Hematopoietic multipotent progenitor cell treated with erythropoietin and hydrocortisone succinate and interleukin-3 and kit ligand, for 8 days (in vitro differentiated cells): ENCODE results near the gene OXNAD1.
A peak's percentile ranks its signal among the peaks of the same experiment; 100 is the strongest.

Experiments
- DNase-seq: peaks from one replicate; pipeline ENCODE4 v3.0.0-alpha.2; 2015

The OXNAD1 gene, protein sequence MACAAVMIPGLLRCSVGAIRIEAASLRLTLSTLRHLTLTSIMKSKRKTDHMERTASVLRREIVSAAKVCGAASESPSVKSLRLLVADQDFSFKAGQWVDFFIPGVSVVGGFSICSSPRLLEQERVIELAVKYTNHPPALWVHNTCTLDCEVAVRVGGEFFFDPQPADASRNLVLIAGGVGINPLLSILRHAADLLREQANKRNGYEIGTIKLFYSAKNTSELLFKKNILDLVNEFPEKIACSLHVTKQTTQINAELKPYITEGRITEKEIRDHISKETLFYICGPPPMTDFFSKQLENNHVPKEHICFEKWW

DNA sequence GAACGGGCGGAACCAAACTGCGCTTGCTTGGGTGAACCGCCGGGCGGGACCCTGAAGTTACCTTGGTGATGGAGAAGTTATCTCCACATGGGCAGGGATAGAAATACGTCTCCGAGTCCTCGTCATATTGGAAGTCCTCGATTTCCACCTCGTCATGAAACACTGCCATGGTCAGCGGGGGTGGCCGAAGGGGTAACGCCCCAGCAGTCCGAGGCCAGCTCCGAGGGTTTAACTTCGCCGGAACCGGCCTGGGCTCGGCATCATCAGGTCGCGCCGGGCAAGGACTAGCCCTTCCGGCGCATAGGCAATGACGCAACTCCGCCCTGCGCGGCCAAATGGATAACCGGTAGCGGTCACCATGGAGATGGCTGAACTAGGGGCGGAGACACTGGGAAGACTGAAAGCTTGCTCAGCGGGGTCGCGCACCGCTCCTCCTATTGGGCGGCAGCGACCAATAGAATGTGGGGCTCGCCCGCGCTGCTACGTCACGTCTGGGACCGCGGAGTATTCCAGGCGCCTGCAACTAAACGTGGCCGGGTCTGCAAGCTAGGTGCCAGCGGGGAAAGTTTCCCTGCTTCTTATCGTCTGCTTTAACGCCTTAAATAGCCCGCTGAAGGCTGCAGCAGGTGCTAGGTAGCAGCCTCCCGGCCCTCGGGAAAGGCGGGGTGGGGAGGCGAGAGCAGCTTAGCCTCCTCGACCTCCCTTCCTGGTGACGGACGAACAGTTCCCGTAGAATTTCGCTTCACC, at the start of gene OXNAD1, which contains the start of gene DPH3:
TSS of gene OXNAD1 (plus strand) at position 505 of the 747 bp plus-strand sequence. CDS start 5,741 bp downstream, outside the sequence.
TSS of gene DPH3 (minus strand) at position 236 of the 747 bp plus-strand sequence. CDS start at position 169, 67 bp downstream.
- peak; percentile 100 for DNase-seq

DNA sequence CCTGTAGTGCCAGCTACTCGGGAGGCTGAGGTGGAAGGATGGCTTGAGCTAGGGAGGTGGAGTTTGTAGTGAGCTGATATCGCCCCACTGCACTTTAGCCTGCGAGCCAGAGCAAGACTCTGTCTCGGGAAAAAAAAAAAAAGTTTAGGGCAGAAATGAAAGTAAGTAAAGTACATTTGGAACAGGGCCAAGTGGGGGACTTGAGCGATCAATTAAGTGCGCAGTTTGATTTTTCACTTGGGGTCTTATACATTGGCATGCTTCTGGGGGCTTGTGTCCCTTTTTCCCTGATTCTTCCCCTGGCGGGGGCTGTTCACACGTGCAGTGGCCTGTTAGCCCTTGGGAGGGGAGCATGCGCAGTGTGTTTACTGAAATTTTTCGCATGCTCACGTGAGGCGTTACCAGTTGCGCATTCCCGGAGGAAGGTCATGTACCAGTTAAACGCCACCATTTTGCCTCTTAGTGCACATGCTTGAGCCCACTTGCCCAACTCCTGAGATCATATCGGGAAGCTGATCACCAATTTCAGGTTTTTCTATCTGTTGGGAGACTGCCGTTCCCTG, 48.6 kb upstream of the OXNAD1 start:
- no peak for DNase-seq

DNA sequence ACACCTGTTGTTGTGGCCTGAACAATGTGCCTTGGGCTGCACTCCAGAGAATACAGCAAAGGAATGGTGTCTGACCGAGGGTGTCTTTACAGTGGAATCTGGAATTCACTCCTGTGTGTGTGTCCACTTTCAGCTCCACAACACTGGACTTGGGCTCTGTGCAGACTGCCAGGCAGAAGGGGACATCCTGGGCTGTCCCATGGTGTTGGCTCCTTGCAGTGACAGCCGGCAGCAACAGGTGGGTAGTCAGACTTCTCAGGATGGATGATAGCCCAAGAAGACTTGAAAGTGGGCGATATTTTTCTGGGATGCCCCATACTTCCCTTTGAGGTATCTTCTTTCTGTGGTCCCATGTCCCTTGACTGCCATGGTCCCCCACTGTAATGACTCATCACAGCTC, 45.2 kb upstream of the OXNAD1 start:
- no peak for DNase-seq

DNA sequence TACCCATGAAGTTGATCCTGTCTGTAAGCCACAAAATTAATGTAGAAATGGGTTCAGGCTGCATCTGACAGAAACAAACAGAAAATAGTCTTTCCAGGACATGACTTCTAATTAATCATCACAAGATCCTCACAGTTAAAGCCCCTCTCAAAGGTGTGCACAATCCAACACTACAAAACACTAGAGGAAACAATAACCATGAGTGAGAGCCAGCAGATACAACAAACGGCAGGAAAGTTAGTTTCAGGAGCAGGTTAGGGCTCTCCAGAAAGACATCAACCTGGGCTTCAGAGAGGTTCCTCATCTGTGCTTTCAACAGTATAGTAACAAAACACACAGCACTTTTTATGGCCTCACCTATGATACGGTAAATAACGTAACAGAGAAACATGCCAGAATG, 43.0 kb upstream of the OXNAD1 start:
- DNase-seq: no peak

DNA sequence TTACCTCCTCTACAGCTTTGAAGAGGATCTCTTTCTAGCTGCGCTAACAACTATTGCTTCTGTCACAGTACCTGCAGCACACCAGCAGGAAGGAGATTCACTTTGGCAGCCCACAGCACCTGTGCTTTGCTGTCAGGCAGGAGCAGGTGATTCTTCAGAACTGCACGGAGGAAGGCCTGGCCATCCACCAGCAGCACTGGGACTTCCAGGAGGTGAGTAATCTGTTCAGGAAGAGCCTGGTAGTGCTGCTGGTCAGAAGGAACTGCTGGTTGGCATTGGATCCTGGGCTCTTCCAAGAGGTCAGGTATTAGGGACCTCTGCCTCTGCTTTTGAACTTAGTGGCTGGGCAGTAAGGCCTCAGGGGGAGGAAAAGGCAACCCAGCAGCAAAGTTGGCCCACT, 42.5 kb upstream of the OXNAD1 start:
- DNase-seq: no peak

DNA sequence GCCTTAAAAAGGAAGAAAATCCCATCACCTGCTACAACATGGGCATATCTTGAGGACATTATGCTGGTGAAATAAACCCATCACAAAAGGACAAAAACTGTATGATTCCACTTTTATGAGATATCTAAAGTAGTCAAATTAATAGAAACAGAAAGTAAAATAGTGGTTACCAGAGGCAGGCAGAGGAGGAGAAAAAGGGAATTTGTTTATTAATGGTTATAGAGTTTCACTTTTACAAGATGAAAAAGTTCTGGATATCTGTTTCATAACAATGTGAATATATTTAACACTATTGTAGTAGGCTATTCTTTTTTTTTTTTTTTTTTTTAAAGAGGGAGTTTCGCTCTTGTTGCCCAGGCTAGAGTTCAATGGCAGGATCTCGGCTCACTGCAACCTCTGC, 40.7 kb upstream of the OXNAD1 start:
- no peak for DNase-seq

DNA sequence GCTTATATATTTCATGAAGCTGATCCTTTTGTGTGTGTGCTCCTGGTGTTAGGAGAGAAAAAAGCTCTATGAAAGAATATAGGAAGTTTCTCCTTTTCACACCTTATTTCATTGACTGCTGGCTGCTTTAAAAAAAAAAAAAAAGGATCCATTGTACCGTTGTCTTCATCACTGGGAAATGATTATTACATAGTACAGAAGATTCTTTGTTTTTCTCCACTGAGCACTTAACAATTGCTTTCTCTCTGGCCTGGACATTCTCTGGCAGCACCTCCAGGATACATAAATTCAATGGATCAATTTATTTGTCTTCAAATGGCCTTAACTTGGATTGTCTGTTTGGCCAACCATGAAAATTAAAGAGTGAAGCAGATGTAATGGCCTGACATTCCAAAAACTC, 37.4 kb upstream of the OXNAD1 start:
- DNase-seq: no peak

DNA sequence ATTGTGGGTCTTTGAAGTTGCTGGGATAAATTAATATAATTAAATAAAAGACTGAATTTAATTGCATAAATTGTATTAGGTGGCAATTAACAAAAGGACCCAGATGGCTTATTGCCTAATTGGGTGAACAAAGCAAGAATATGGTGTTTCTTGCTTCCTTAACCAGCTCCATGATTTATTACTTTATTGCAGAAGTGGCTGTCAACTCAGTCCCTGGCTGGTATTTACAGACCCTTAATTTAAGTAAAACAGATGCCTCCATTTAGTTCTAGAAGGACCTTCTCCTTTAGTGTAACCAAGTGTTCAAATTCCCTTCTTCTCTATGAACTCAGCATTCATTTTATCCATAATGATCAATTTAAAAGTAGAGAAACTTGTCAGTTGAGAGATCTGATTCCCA, 35.3 kb upstream of the OXNAD1 start:
- DNase-seq: no peak

DNA sequence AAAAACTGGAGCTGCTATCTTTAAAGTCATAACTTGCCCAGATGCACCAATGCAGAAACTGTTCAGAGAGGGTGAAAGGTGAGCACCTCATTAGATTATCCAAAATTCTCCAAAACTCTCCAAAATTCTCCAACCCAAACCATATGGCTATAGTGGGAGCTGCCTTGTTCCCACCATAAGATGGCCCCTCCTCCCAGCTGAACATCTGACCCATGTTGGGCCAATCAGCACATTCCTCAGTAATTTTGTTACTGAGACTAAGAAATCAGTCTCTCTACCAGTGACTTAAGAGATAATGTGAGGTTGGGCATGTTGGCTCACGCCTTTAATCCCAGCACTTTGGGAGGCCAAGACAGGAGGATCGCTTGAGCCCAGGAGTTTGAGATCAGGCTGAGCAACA, 33.0 kb upstream of the OXNAD1 start:
- DNase-seq: no peak

DNA sequence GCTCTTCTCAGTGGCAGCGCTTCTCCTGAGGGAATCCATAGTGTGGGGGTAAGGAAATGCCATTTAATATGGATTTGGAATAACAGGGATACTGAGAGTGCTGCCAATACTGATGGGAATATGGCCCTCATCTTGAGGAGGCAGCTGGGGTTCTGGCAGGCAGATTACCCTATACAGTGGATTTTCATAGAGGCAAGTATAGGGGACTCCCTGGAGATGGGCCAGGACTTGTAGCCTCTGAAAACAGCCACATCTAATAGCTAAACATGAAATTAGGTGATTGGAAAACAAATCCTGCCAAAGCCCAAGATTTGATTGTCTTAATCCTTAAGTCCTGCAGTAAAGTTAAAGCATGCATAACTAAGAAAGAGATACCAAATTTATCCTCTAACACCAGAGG, 31.2 kb upstream of the OXNAD1 start:
- DNase-seq: no peak

DNA sequence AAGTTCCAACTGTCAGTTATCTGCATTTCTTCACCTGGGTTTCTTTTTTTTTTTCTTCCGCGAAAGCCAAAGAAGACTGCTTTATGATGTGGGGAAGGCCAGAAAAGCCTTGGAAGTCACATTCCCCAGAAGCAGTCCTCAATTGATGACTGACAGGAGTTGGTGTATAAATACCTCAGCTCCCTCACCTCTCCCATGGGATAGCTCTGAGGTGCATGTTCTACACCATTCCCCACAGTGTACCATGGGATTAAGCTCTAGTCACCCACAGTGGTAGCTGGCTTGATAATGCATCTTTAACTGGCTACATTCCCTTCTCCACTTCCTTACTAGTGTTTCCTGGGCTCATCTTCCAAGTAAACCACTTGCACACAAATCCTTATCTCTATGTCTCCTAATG, 30.7 kb upstream of the OXNAD1 start:
- no peak for DNase-seq

DNA sequence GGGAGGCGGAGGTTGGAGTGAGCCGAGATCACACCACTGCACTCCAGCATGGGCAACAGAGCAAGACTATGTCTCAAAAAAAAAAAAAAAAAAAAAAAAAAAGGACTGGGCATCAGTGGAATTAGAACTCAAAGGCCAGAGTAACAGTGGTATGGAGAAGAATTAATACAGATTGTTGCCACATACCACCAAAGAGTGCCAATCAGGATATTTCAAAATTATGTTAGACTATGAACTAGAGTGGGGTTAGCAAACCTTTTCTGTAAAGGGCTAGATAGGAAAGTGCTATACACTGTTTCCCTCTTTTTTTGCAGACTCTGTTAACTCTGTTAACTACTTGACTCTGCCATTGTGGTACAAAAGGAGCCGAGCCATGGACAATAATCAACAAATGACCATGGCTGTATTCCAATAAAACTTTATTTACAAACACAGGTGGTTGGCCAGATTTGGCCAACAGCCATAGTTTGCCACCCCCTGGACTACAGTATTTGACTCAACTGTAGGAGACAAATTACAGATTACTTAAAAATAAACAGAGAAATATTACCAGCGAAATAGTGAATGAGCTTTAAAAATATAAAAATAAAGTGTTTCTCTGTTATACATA, 28.9 kb upstream of the OXNAD1 start:
- DNase-seq: no peak

DNA sequence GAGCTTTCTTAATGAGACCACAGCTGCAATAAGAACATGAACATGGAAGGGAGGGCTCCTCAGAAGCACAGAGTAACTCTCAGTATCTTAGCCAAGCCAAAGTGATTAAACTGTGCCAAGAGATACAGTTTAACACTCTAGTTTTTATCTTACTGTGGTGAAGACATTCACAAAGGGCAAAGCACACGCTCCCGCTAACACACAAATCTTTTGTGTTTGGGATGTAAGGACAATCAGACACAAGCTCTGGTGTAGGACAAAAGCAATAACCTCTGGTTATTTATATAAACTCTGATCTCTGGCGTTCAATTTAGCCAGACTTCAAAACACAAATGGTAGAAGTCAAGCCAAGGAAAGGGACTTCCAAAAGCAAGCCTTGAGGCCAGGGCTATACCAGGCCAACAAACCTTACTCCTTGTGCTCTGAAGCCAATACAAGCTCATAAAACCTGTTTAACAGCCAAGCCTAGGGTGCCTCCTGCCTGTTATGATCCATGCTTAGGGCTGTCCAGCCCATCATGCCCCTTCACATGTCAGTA, 28.1 kb upstream of the OXNAD1 start:
- DNase-seq: no peak

DNA sequence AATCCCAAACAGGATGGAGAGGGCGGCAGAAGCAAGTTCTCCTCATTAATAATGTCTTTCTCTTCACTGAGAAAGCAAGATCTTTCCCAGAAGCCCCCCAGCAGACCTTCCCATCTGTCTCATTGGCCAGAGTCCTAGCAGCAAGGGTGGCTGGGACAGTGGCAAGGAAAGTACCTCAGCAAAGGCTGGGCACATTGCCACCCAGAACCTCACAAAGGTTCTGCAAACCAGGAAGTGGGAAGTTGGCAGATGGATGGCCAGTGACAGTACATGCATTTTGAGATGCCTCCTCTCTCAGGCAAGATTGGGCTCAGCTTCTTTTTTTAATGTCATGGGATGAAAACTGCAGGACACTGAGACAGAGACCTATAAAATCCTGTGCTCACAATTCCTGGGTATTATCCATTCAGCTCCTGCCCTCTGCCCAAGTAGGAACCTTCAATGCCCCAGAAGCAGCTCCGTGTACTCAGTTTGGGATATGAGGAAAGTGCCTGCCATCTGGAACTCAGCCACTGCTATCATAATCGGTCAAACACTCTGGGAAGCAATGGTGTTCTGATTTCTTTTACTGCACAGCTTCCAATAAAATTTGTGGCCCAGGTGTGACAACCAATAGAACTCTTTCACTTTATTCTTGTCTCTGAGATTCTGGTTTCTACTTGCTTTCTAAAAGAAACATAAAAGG, 25.8 kb upstream of the OXNAD1 start:
- no peak for DNase-seq

DNA sequence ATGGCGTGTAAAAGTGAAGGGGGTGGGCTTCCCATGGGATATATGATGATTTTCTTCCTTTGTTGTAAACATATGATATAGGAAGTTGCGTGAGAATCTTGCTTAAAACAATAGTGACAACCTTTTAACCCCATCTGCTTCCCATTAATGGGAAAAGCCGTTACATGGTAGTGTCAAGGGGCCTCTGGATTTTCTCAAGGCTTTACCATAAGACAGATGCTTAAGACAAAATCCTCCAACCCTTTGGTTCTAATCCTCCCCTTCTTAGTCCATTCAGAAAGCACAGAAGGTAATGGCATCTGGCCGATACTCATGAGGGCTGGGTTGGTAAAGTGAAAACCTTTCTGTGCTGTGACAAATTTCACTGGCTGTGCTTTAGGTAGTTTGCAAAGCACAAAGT, 25.2 kb upstream of the OXNAD1 start:
- no peak for DNase-seq

DNA sequence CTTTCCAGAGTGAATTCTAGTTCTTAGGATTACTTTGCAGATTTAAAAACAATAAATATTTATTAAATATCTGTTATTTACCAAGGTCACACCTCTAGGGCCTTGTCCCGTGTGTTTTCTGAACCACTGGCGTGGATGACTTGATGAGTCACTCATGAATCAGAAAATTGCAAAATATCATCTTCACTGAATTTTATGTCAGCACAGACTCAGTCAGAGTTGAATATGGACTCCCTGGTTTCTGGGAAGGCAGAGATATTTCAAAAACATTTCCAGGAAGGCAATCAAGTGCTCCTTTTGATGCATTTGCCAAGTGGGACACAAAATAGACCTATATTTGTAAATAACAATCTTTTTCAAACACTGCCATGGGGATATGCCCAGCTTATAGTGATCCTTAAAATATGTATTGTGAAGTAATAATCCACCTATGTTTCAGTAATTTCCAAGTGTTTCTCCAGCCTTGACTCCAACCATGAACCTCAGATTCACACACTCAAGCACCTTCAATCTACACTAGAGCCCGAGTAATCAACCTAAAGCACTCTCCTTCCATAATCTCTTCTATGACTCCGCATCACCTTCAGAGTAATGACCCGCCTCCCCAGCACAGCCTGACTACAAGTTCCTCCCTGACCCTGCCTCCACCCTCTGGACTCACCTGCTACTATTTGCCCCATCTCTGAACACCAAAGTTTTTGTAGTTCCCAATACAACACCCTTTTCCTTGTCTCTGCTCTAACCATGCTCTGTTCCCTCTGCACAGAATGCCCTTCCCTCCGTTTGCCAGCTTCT, 24.6 kb upstream of the OXNAD1 start:
- DNase-seq: no peak

DNA sequence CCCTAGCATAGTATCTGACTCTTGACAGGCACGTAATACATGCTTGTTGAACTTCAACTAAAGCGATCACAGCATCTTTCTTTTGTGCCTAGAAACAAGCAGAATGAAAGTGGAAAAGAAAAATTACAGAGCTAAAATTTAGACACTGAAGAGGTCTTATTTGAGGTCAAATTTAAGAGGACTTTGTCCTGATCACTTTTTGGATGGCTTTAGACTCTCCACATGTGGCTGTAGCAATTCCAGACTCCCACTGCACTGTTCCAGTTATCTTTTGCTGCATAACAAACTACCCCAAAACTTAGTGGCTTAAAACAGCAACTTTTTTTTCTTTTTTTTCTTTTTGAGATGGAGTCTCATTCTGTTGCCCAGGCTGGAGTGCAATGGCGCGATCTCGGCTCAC, 23.8 kb upstream of the OXNAD1 start:
- DNase-seq: no peak

DNA sequence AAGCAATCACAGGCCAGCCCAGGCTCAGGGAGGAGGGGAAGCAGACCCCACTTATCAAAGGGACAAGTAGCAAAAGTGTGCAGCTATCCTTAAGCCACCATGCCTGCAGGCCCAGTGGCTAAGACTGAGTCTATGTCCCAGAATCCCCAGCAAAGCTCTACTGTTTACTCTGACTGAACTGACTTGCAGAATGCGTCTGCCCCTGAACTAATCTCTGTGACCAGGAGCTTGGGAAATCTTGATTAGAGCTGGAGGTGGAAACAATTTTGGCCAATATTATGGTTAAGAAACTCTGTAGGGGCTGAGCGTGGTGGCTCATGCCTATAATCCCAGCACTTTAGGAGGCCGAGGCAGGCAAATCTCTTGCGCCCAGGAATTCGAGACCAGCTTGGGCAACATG, 22.8 kb upstream of the OXNAD1 start:
- DNase-seq: no peak

DNA sequence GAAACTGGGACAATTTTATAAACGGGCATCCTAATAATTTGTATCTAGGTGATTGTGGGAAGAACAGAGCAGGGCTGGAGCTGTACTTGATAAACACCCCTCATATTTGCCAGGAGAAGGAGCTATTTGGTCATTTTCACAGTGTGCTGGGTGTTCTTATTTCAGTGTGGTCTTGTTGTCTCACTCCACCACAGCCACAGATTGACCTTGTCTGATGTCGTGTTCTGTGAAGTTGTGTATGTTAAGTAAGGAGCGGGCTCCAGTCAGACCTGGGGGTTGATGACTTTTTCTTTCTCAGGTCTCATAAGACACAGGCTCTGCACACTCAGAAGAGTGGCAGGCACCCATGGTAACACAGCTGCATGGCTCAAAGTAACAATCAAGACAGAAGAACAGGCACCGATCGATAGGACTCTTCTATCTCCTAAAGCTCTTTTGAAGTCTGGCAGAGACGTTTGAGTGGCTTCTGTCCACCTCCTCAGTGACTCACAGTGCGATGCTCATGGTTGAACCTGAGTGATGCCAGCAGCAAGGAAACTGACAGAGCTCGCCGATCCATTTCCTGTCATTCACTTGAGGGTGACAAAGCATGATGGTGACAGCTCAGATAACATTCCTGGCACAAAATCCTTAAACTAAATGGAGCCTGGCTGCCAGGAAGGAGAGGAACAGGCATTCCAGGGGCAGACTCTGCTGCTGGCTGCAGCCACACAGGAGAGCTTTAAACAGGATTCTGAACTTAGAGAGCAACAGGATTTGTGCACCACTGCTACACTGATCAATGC, 21.1 kb upstream of the OXNAD1 start:
- DNase-seq: no peak

DNA sequence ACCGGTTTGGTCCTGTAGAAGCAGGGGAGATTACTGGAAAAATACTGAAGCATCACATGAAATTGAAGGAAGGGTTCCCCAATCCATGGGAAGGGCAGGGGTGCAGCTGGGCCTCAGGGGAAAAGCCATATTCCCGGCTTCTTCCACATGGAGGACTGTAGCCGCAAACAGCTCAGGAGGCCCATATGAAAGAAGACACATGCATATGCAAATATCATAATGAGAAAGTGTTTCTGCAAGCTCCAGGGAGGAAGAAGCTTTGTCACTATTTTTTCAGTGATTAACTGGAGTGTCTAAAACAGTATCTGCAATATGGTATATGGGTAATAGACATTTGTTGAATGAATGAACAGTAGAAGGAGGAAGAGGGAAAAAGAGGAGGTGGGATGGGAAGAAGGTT, 19.4 kb upstream of the OXNAD1 start:
- DNase-seq: no peak
